Esophagus muscularis mucosa (tissue), 4 donors: Measurements from ENCODE around the gene CAMSAP1. TPM values are rescaled to one million over a fixed set of nuclear protein-coding genes. Genes with fewer than 3 reads are reported as not detected.

Source experiments
- DNase-seq: peaks from one replicate; pipeline ENCODE4 v3.0.0-alpha.2; 2017; ENCODE audit errors: extremely low spot score
- H3K27ac ChIP-seq, 4 donors: fragments of 200-600 bp; sonication (generic); replicated peaks in 1 of 4; 1 replicate in 3 of 4; 2 replicates in 1 of 4; pipeline ENCODE4 v1.5.1; 2016 to 2019; ENCODE audit warnings: mild to moderate bottlenecking in 1 of 4
- H3K27me3 ChIP-seq, 4 donors: fragments of 200-600 bp; sonication (generic); one replicate each; pipeline versions ENCODE4 v1.5.1 to v1.6.0; 2016 to 2019
- H3K36me3 ChIP-seq, 4 donors: fragments of 200-600 bp; sonication (generic); one replicate each; pipeline ENCODE4 v1.5.1; 2016 to 2019
- H3K4me1 ChIP-seq, 4 donors: fragments of 200-600 bp; sonication (generic); one replicate each; pipeline ENCODE4 v1.5.1; 2016 to 2019
- H3K4me3 ChIP-seq, 4 donors: fragments of 200-600 bp; sonication (generic); 1 replicate in 2 of 4; 2 replicates in 2 of 4; pipeline ENCODE4 v1.5.1; 2016 to 2019; ENCODE audit warnings: mild to moderate bottlenecking in 4 of 4, moderate library complexity in 1 of 4
- H3K9me3 ChIP-seq, 4 donors: fragments of 200-600 bp; sonication (generic); 1 replicate in 3 of 4; 2 replicates in 1 of 4; pipeline ENCODE4 v1.5.1; 2016 to 2019
- EP300 ChIP-seq: sonication (generic); formaldehyde crosslinking; IDR thresholded peaks from one replicate; pipeline ENCODE4 v1.6.1; 2017; ENCODE audit warnings: antibody characterized with exemption
- POLR2A ChIP-seq: fragments of 450-650 bp; IDR thresholded peaks from one replicate; pipeline ENCODE4 v1.6.1; 2017; ENCODE audit warnings: antibody characterized with exemption, moderate library complexity, mild to moderate bottlenecking, low read depth
- POLR2AphosphoS5 ChIP-seq, 2 donors: sonication (generic); formaldehyde crosslinking; IDR thresholded peaks; one replicate each; pipeline ENCODE4 v1.6.1; 2017; ENCODE audit warnings: antibody characterized with exemption in 2 of 2
- WGBS: methylation state at CpG from one replicate; pipeline ENCODE4 v1.1.5; 2018; 5-methylcytosine and 5-hydroxymethylcytosine counted together
- intact Hi-C: fragments of 100-400 bp; cut with DNase I; formaldehyde crosslinking; loops from one replicate; pipeline ENCODE4 v1.15.1; 2023
- total RNA-seq, 4 donors: library from RNA; depleted of rRNA; stranded (reverse); fragments of >200 nt; gene quantifications; one replicate each; pipeline versions ENCODE4 v1.1.0 to v1.2.1, GENCODE V29; 2016
- TF ChIP-seq, protein P1 (sequence below), 3 experiments: fragments of 200-600 bp in 2 of 3; fragments of 450-650 bp in 1 of 3; sonication (generic) in 2 of 3; IDR thresholded peaks; one replicate each; pipeline ENCODE4 v1.5.1; 2017 to 2019; ENCODE audit warnings: antibody characterized with exemption in 3 of 3, mild to moderate bottlenecking in 2 of 3, moderate library complexity in 1 of 3

Gene CAMSAP1
- total RNA-seq, 4 donors from 2014 or later, result 21.0 to 52.7 (median 30.5) TPM

DNA sequence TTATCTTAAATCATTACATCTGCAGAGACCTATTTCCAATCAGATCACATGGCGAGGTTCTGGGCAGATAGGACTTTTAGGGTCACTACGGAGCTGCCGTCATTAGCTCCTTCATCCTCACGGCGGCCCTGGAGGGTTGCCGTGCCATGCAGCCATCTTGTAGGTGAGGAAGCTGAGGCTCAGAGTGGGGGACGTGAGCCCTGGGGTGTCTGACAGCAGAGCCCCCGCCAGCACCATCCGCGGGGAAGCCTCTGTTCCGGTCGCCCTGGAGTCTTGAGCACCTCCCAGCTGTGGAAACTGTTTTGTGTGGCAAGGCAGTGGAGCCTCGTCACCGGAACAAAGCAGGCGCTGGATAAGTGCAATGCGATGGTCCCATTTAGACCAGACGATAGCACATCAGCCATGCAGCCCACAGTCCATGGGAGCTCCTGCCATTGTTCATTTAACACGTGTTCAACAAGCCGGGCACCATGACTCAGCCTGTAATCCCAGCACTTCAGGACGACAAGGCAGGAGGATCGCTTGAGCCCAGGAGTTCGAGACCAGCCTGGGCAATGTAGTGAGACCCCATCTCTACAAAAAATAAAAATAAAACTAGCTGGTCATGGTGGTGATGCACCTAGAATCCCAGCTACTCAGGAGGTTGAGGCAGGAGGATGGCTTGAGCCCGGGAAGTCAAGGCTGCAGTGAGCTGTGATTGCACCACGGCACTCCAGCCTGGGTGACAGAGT, 143.5 kb downstream of the CAMSAP1 start:
- no peak for DNase-seq
- peaks cover 0 to 19% (median 16%) of the 10 kb centered on the region in 4 donors for H3K9me3 ChIP-seq
- TF ChIP-seq POLR2A (no peak), POLR2AphosphoS5 (IDR thresholded peaks at IDR 0.05) (no peak), EP300 (no peak)
- TF ChIP-seq, protein P1, sequence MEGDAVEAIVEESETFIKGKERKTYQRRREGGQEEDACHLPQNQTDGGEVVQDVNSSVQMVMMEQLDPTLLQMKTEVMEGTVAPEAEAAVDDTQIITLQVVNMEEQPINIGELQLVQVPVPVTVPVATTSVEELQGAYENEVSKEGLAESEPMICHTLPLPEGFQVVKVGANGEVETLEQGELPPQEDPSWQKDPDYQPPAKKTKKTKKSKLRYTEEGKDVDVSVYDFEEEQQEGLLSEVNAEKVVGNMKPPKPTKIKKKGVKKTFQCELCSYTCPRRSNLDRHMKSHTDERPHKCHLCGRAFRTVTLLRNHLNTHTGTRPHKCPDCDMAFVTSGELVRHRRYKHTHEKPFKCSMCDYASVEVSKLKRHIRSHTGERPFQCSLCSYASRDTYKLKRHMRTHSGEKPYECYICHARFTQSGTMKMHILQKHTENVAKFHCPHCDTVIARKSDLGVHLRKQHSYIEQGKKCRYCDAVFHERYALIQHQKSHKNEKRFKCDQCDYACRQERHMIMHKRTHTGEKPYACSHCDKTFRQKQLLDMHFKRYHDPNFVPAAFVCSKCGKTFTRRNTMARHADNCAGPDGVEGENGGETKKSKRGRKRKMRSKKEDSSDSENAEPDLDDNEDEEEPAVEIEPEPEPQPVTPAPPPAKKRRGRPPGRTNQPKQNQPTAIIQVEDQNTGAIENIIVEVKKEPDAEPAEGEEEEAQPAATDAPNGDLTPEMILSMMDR (IDR thresholded peaks at IDR 0.05), result no peak
- intact Hi-C loops, result no loop called here
- no peak overlapping the region for H3K27ac ChIP-seq
- no peak overlapping the region for H3K4me3 ChIP-seq
- WGBS, result 88% methylated on average over 19 of the region's 24 CpGs
- peaks cover 0 to 27% (median 0%) of the 10 kb centered on the region in 4 donors for H3K27me3 ChIP-seq
- no peaks in the 10 kb centered on the region for H3K4me1 ChIP-seq
- H3K36me3 ChIP-seq, result no peaks in the 10 kb centered on the region

DNA sequence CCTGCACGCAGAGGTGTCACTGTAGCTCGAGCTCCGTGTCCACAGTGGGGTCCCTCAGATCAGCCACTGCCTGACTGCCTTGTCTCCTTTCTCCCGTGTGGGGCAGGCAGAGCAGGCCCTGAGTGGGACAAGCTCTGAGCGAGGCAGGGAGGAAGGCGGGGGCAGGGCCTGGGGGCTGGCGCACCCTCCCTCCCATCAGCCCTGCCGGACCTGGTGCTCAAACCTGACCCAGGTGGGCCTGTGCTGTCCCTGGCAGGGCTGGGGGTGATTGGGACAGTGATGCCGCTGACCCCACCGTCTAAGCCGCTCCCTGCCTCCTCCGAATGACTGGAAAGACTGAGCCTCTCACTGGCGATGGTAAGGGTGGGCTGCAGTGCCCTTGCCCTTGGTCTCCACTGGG, 144.4 kb downstream of the CAMSAP1 start:
- intact Hi-C loops, result no loop called here
- Histone ChIP-seq H3K36me3 (no peaks in the 10 kb centered on the region), H3K27me3 (peaks cover 0 to 27% (median 0%) of the 10 kb centered on the region in 4 donors), H3K9me3 (peaks cover 0 to 19% (median 16%) of the 10 kb centered on the region in 4 donors), H3K27ac (no peak overlapping the region), H3K4me3 (no peak overlapping the region), H3K4me1 (no peaks in the 10 kb centered on the region)
- no peak for DNase-seq
- 100% methylated on average over 5 of the region's 13 CpGs for WGBS
- TF ChIP-seq EP300 (no peak), POLR2AphosphoS5 (IDR thresholded peaks at IDR 0.05) (no peak), POLR2A (no peak)
- TF ChIP-seq, protein P1 (IDR thresholded peaks at IDR 0.05), result no peak

DNA sequence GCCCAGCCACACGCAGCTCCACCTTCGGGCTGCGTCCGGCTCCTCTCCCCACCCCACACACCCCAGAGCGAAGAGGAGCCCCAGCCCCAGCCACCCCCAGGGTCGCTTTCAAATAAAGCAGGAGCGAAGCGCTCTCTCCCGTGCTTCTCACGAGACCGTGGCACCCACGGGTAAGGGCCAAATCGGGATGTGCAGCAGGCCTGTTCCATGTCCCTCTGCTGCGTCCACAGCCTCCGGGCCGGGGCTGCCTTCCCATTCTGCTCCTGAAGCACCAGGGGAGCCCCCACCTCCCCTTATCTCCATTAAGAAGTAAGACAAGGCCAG, 145.5 kb downstream of the CAMSAP1 start:
- Histone ChIP-seq H3K27ac (no peak overlapping the region), H3K36me3 (no peaks in the 10 kb centered on the region), H3K27me3 (peaks cover 0 to 19% (median 0%) of the 10 kb centered on the region in 4 donors), H3K9me3 (peaks cover 0 to 18% (median 15%) of the 10 kb centered on the region in 4 donors), H3K4me1 (no peaks in the 10 kb centered on the region), H3K4me3 (no peak overlapping the region)
- 81% methylated on average over 11 of the region's 16 CpGs for whole genome bisulfite sequencing
- no peak for DNase-seq
- intact Hi-C loops, result no loop called here
- TF ChIP-seq EP300, result no peak
- TF ChIP-seq POLR2A, result no peak
- TF ChIP-seq POLR2AphosphoS5 (IDR thresholded peaks at IDR 0.05), result no peak
- TF ChIP-seq, protein P1 (IDR thresholded peaks at IDR 0.05), result no peak

DNA sequence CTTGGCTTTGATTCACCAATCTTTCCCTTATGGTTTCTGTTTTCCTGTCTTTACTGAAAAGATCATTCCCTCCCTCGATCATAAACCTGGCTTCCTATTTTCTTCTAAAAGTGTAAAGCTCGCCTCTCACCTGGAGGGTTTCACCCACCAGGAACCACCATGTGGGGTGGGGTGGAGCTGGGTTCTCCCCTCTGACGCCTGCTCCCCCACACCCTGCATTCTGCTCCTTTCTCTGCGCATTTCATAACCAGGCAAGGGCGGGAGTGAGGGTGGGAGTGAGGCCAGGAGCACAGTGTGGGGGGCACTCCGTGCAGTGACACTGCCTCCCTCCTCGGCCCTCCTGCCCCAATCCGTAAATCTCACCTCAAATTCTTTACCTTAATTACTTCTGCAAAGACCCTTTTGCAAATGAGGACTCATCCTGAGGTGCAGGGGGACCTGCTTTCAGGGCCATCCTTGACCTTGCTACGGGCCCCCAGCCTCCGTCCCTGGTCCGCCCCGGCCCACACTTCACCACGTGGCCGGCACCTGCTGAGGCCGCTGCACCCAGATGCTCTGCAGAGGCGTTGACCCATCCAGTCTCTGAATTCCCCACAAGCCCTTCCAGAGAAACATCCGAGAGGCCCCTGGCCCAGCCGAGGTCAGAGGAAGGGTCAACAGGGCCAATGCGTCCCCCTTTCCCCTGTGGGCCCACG, 146.0 kb downstream of the CAMSAP1 start:
- TF ChIP-seq POLR2A (no peak), POLR2AphosphoS5 (IDR thresholded peaks at IDR 0.05) (no peak), EP300 (no peak)
- TF ChIP-seq, protein P1 (IDR thresholded peaks at IDR 0.05), result no peak

More for the DNA sequence above, 146.0 kb downstream of the CAMSAP1 start:
- intact Hi-C loops, result no loop called here
- peaks cover 0 to 13% (median 11%) of the 10 kb centered on the region in 4 donors for H3K9me3 ChIP-seq
- H3K4me1 ChIP-seq, result no peaks in the 10 kb centered on the region
- no peak overlapping the region for H3K4me3 ChIP-seq
- no peak for DNase-seq
- H3K27ac ChIP-seq, result no peak overlapping the region
- H3K36me3 ChIP-seq, result no peaks in the 10 kb centered on the region
- 73% methylated on average over 12 of the region's 20 CpGs for WGBS
- peaks cover 0 to 19% (median 0%) of the 10 kb centered on the region in 4 donors for H3K27me3 ChIP-seq
